ENCODE data around the gene ALDH6A1. TPM values are rescaled to one million over a fixed set of nuclear protein-coding genes. Genes with fewer than 3 reads are reported as not detected.
"Not testable (repeated sequence)": the region's sequence is repeated elsewhere in the genome, so short reads cannot be mapped to it uniquely, and the experiment has no call there.

Gene ALDH6A1
- 23.4 and 27.0 TPM in 2 replicates for total RNA-seq (ENCODE audit: low replicate concordance)

GRCh38 chr14:74084277-74085046 lies at the start of gene ALDH6A1, which contains the start of gene LIN52:
Gene ALDH6A1, minus strand, starts transcription at chr14:74084453. Its CDS starts 59 bp downstream, at chr14:74084394.
Gene LIN52, plus strand, starts transcription at chr14:74084956. Its CDS starts 19 bp downstream, at chr14:74084975.
- H3K4me3 ChIP-seq (ENCODE audit: low read depth, low read length): peak within 1 kb of the TSS; percentile 97
- no peak for TF ChIP-seq CTCF (IDR thresholded peaks at IDR 0.05; ENCODE audit: insufficient read depth, low read length)
- peak; percentile 100 for DNase-seq (ENCODE audit: low read depth)

- DNase-seq (ENCODE audit: low read depth): no peak
Observed at GRCh38 chr14:74127634-74128033, 43.4 kb upstream of the ALDH6A1 start.

GRCh38 chr14:74126315-74127013 lies 42.2 kb upstream of the ALDH6A1 start:
- TF ChIP-seq CTCF (IDR thresholded peaks at IDR 0.05; ENCODE audit: insufficient read depth, low read length): no peak
- no peak overlapping the region for H3K4me3 ChIP-seq (ENCODE audit: low read depth, low read length)
- DNase-seq (ENCODE audit: low read depth): no peak

More at GRCh38 chr14:74127634-74128033, 43.4 kb upstream of the ALDH6A1 start:
- no peak overlapping the region for H3K4me3 ChIP-seq (ENCODE audit: low read depth, low read length)
- no peak for TF ChIP-seq CTCF (IDR thresholded peaks at IDR 0.05; ENCODE audit: insufficient read depth, low read length)

- DNase-seq (ENCODE audit: low read depth); H3K4me3 ChIP-seq (ENCODE audit: low read depth, low read length): not testable (repeated sequence)
Observed at GRCh38 chr14:74125487-74125886, 41.2 kb upstream of the ALDH6A1 start.

- TF ChIP-seq CTCF (IDR thresholded peaks at IDR 0.05; ENCODE audit: insufficient read depth, low read length): peak; percentile 67
- not testable (repeated sequence) for H3K4me3 ChIP-seq (ENCODE audit: low read depth, low read length)
- peak; percentile 77 for DNase-seq (ENCODE audit: low read depth)
Observed at GRCh38 chr14:74111395-74112216, 27.4 kb upstream of the ALDH6A1 start.

GRCh38 chr14:74109369-74109768 lies 25.1 kb upstream of the ALDH6A1 start:
- peak; percentile 10 for DNase-seq (ENCODE audit: low read depth)
- H3K4me3 ChIP-seq (ENCODE audit: low read depth, low read length): no peak overlapping the region
- no peak for TF ChIP-seq CTCF (IDR thresholded peaks at IDR 0.05; ENCODE audit: insufficient read depth, low read length)
